B cell (primary cell): ENCODE results near the gene CHST2. TPM values are rescaled to one million over a fixed set of nuclear protein-coding genes. Genes with fewer than 3 reads are reported as not detected.

Experiments used
- ATAC-seq: fragments of 200-7000 bp; cut with Tn5 transposase; one replicate; pipeline ENCODE4 v1.10.0; 2021; ENCODE audit warnings: low read depth, mild to moderate bottlenecking, moderate number of reproducible peaks, moderate library complexity
- CTCF ChIA-PET: fragments of 350-600 bp; sonication (Branson Sonifier 250); formaldehyde crosslinking; loops from one replicate; lab custom pipeline; 2021; ENCODE audit warnings: antibody characterized with exemption, inconsistent platforms; lab: Charles Lee
- POLR2A ChIA-PET: fragments of 350-600 bp; sonication (Branson Sonifier 250); formaldehyde crosslinking; loops from one replicate; lab custom pipeline; 2021; ENCODE audit warnings: antibody characterized with exemption; lab: Charles Lee
- DNase-seq: peaks from one replicate; pipeline ENCODE4 v3.0.0; 2013
- H2AFZ ChIP-seq: 2 replicates; pipeline ENCODE4 v1.6.1; 2012; ENCODE audit warnings: mild to moderate bottlenecking, low read depth, low read length; ENCODE audit not compliant: insufficient read depth, poor library complexity, severe bottlenecking
- H3K27ac ChIP-seq, 2 donors: 1 replicate in 1 of 2; 2 replicates in 1 of 2; pipeline ENCODE4 v1.5.1; 2012 to 2013; ENCODE audit warnings: low read length in 2 of 2, mild to moderate bottlenecking in 2 of 2, moderate library complexity in 1 of 2
- H3K27me3 ChIP-seq, 4 experiments: fragments of 200-600 bp in 1 of 4; sonication (generic) in 1 of 4; replicated peaks in 1 of 4; 1 replicate in 2 of 4; 2 replicates in 2 of 4; pipeline versions ENCODE4 v1.6.1 to v1.7.0; 2013 to 2016; ENCODE audit warnings: low read length in 3 of 4, mild to moderate bottlenecking in 2 of 4, mixed read lengths in 1 of 4, moderate library complexity in 1 of 4; ENCODE audit not compliant: insufficient read depth in 4 of 4, control insufficient read depth in 3 of 4; ENCODE audit errors: control extremely low read depth in 1 of 4
- H3K36me3 ChIP-seq, 2 experiments: replicated peaks in 1 of 2; 1 replicate in 1 of 2; 2 replicates in 1 of 2; pipeline versions ENCODE4 v1.6.1 to v1.7.1; 2013; ENCODE audit warnings: low read length in 1 of 2; ENCODE audit not compliant: insufficient read depth in 2 of 2, control insufficient read depth in 1 of 2; ENCODE audit errors: control extremely low read depth in 1 of 2, extremely low read depth in 1 of 2
- H3K4me1 ChIP-seq, 2 donors: fragments of 200-600 bp in 1 of 2; sonication (generic) in 1 of 2; 1 replicate in 1 of 2; 2 replicates in 1 of 2; pipeline versions ENCODE4 v1.5.1 to v1.6.1; 2013 to 2017; ENCODE audit warnings: low read length in 2 of 2; ENCODE audit not compliant: control insufficient read depth in 2 of 2, insufficient read depth in 2 of 2
- H3K4me2 ChIP-seq: replicated peaks from 2 replicates; pipeline ENCODE3; 2012; ENCODE audit warnings: mild to moderate bottlenecking, low read depth, low read length; ENCODE audit not compliant: poor library complexity, severe bottlenecking
- H3K4me3 ChIP-seq, 5 experiments: fragments of 200-600 bp in 1 of 5; sonication (generic) in 1 of 5; 1 replicate in 3 of 5; 2 replicates in 2 of 5; pipeline versions ENCODE4 v1.5.1 to v1.7.0; 2011 to 2016; ENCODE audit warnings: low read length in 4 of 5, mild to moderate bottlenecking in 4 of 5, low read depth in 2 of 5, control low read depth in 1 of 5, moderate library complexity in 1 of 5; ENCODE audit not compliant: insufficient read depth in 1 of 5; ENCODE audit errors: control extremely low read depth in 1 of 5, extremely low read depth in 1 of 5
- H3K79me2 ChIP-seq: fragments of 200-600 bp; sonication (generic); one replicate; pipeline ENCODE4 v1.6.0; 2016; ENCODE audit warnings: low read length; ENCODE audit not compliant: control insufficient read depth, insufficient read depth
- H3K9ac ChIP-seq: fragments of 200-600 bp; sonication (generic); 2 replicates; pipeline ENCODE4 v1.6.1; 2017; ENCODE audit warnings: mild to moderate bottlenecking, low read length, moderate library complexity
- H3K9me3 ChIP-seq, 3 donors: one replicate each; pipeline versions ENCODE4 v1.6.1 to v1.7.1; 2013; ENCODE audit warnings: low read length in 2 of 3; ENCODE audit not compliant: control insufficient read depth in 2 of 3, insufficient read depth in 1 of 3; ENCODE audit errors: control extremely low read depth in 1 of 3
- H4K20me1 ChIP-seq: 2 replicates; pipeline ENCODE4 v1.6.0; 2012; ENCODE audit warnings: mild to moderate bottlenecking, low read length; ENCODE audit not compliant: insufficient read depth, control insufficient read depth, poor library complexity, severe bottlenecking
- H3K27ac Mint-ChIP-seq: one replicate; pipeline ENCODE4 v1.8.0; 2021; ENCODE audit warnings: mixed read lengths
- H3K27me3 Mint-ChIP-seq: one replicate; pipeline ENCODE4 v1.8.0; 2021; ENCODE audit warnings: mixed read lengths
- H3K4me1 Mint-ChIP-seq: one replicate; pipeline ENCODE4 v1.8.0; 2021; ENCODE audit warnings: mixed read lengths
- H3K4me3 Mint-ChIP-seq: one replicate; pipeline ENCODE4 v1.8.0; 2021; ENCODE audit warnings: mixed read lengths
- H3K9me3 Mint-ChIP-seq: one replicate; pipeline ENCODE4 v1.8.0; 2022; ENCODE audit warnings: mixed read lengths; ENCODE audit not compliant: insufficient read depth
- CTCF ChIP-seq: fragments of 200-600 bp; IDR thresholded peaks from one replicate; pipeline ENCODE4 v1.8.0; 2022; ENCODE audit warnings: antibody characterized with exemption, mild to moderate bottlenecking
- EZH2 ChIP-seq: IDR thresholded peaks from 2 replicates; pipeline ENCODE4 v1.6.1; 2012; ENCODE audit warnings: borderline replicate concordance, low read depth, mild to moderate bottlenecking, moderate library complexity, low read length; ENCODE audit not compliant: insufficient read depth, poor library complexity, severe bottlenecking
- WGBS: methylation state at CpG from one replicate; pipeline ENCODE4 v1.1.5; 2013; ENCODE audit warnings: missing lambda C conversion rate; ENCODE audit not compliant: insufficient coverage; 5-methylcytosine and 5-hydroxymethylcytosine counted together
- intact Hi-C: fragments of 100-400 bp; cut with micrococcal nuclease; formaldehyde crosslinking; loops from one replicate; pipeline ENCODE4 v1.10.0; 2022
- polyA plus RNA-seq: library from polyadenylated mRNA; depleted of rRNA; stranded (reverse); fragments of >200 nt; gene quantifications from 2 replicates; pipeline ENCODE4 v1.2.3, GENCODE V29; 2012
- total RNA-seq, 2 donors: library from RNA; stranded (reverse); fragments of 120-200 nt in 1 of 2; gene quantifications; 1 replicate in 1 of 2; 2 replicates in 1 of 2; pipeline versions ENCODE4 v1.2.3 to v1.2.4, GENCODE V29; 2013 to 2022

Gene CHST2
- total and polyA plus RNA-seq, 2 donors (not counting 1 experiment from before 2014, with no cell fraction given) = 5.2 to 25.0 TPM

DNA sequence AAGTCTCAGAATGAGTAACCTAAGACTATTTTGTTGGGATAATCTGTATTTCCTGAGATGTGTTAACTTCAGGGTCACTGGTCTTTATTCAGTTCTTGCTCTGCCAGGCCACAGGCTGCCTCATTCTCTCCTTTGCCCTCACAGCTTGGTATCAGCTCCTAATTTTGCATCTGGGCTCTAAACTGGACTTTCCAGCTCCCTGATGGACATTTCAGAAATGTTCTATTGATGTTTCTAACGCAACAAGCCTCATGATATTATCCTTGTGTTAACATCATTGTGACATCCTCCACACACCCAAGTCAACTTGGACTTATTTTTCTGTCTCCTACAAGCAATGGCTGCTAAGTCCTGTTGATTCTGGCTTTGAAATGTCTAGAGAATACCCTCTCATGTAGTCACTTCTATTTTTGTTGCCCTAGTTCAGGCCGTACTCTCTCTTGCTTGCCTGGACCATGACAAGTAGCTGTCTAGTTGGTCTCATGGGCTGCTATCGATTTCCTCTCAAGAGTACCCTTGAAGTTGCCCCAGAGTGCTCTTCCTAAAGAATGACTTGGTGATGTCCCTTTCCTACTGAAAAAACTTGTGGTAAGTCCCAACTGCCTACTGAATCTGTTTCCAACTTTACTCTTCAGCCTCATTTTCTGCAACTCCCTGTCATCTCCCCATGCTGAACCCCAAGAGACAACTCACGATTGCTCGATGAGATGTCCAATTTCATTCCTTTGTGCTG, 52.7 kb downstream of the CHST2 start:
- Mint-ChIP-seq H3K27ac (peak overlapping the region; percentile 15), H3K9me3 (no peaks in the 10 kb centered on the region), H3K4me1 (peaks cover 40% of the 10 kb centered on the region), H3K27me3 (no peaks in the 10 kb centered on the region), H3K4me3 (peak overlapping the region; percentile 33)
- peak overlapping the region; percentile 55 for H2AFZ ChIP-seq
- peaks cover 30 to 32% of the 10 kb centered on the region in 2 donors for H3K4me1 ChIP-seq
- H3K4me3 ChIP-seq = no peak overlapping the region
- H3K27me3 ChIP-seq = no peaks in the 10 kb centered on the region
- no peak overlapping the region for H3K4me2 ChIP-seq
- no peak overlapping the region for H3K9ac ChIP-seq
- intact Hi-C loops = no loop called here
- TF ChIP-seq CTCF (no peak), EZH2 (no peak)
- 53% methylated on average over 2 of the region's 5 CpGs for WGBS
- H4K20me1 ChIP-seq = no peaks in the 10 kb centered on the region
- POLR2A ChIA-PET = interaction anchor here (0.6 kb wide), 1 partner anchor 329 kb away, joined by 3 read pairs; no protein-coding TSS in a partner anchor
- CTCF ChIA-PET = interaction anchor here (0.6 to 1.2 kb wide), 3 partner anchors 40 to 52 kb away, joined by 3 to 4 read pairs (median 3); partner anchors contain the start of gene CHST2
- no peak for ATAC-seq
- DNase-seq = no peak
- no peaks in the 10 kb centered on the region for H3K36me3 ChIP-seq
- no peaks in the 10 kb centered on the region for H3K79me2 ChIP-seq
- H3K9me3 ChIP-seq = peaks cover 0 to 9% (median 0%) of the 10 kb centered on the region in 3 donors
- no peak overlapping the region for H3K27ac ChIP-seq

GRCh38 chr3:143172795-143173145, 53.2 kb downstream of the CHST2 start:
- no peaks in the 10 kb centered on the region for H3K9me3 Mint-ChIP-seq
- H3K27me3 Mint-ChIP-seq = no peaks in the 10 kb centered on the region
- no peak overlapping the region for H3K9ac ChIP-seq
- WGBS = 60% methylated on average over 1 of the region's 2 CpGs
- no peak for TF ChIP-seq CTCF
- TF ChIP-seq EZH2 = no peak
- ATAC-seq = no peak
- intact Hi-C loops = no loop called here
- POLR2A ChIA-PET = interaction anchor here (0.6 kb wide), 1 partner anchor 329 kb away, joined by 3 read pairs; no protein-coding TSS in a partner anchor
- H3K79me2 ChIP-seq = no peaks in the 10 kb centered on the region
- no peaks in the 10 kb centered on the region for H3K36me3 ChIP-seq
- H3K4me1 Mint-ChIP-seq = peaks cover 40% of the 10 kb centered on the region
- no peak overlapping the region for H3K27ac ChIP-seq
- H3K9me3 ChIP-seq = peaks cover 0 to 9% (median 0%) of the 10 kb centered on the region in 3 donors
- CTCF ChIA-PET = interaction anchor here (0.9 kb wide), 1 partner anchor 16 kb away, joined by 3 read pairs; no protein-coding TSS in a partner anchor
- no peak for DNase-seq
- H3K4me2 ChIP-seq = no peak overlapping the region
- peak overlapping the region; percentile 33 for H3K4me3 Mint-ChIP-seq
- peaks cover 30 to 32% of the 10 kb centered on the region in 2 donors for H3K4me1 ChIP-seq
- H2AFZ ChIP-seq = peak overlapping the region; percentile 55
- no peaks in the 10 kb centered on the region for H3K27me3 ChIP-seq
- H3K27ac Mint-ChIP-seq = peak overlapping the region; percentile 15
- H4K20me1 ChIP-seq = no peaks in the 10 kb centered on the region
- H3K4me3 ChIP-seq = no peak overlapping the region
